ENCODE data around the gene GALNT18. TPM values are rescaled to one million over a fixed set of nuclear protein-coding genes. Genes with fewer than 3 reads are reported as not detected.

GALNT18 gene
- total and polyA plus RNA-seq, 4 donors: 2.1 to 11.0 (median 3.8) TPM

GRCh38 chr11:11382858-11383532 is 238.8 kb downstream of the GALNT18 start:
- no peak for TF ChIP-seq MAX (IDR thresholded peaks at IDR 0.05)
- no peak for TF ChIP-seq REST (IDR thresholded peaks at IDR 0.05)
- TF ChIP-seq HNF4A (conservative IDR thresholded peaks at IDR 0.05): no peak
- TF ChIP-seq FOXA1 (IDR thresholded peaks at IDR 0.05): no peak
- no peak for TF ChIP-seq ATF3 (IDR thresholded peaks at IDR 0.05)
- TF ChIP-seq CTCF (IDR thresholded peaks at IDR 0.05; ENCODE audit: low read depth, low read length, missing input control): no peak
- no peak for TF ChIP-seq TAF1 (conservative IDR thresholded peaks at IDR 0.05)
- no peak for TF ChIP-seq GABPA (IDR thresholded peaks at IDR 0.05 in 1 of 2, conservative IDR thresholded peaks at IDR 0.05 in 1 of 2)
- TF ChIP-seq ZBTB33 (IDR thresholded peaks at IDR 0.05): no peak
- no peak for TF ChIP-seq NR2F2 (IDR thresholded peaks at IDR 0.05)
- no peak for TF ChIP-seq SP1 (IDR thresholded peaks at IDR 0.05)
- TF ChIP-seq YY1 (IDR thresholded peaks at IDR 0.05): no peak
- TF ChIP-seq HNF4G (IDR thresholded peaks at IDR 0.05): no peak
- TF ChIP-seq EGR1 (IDR thresholded peaks at IDR 0.05; ENCODE audit: low read depth in 2 of 2): no peak
- no peak for TF ChIP-seq RXRA (IDR thresholded peaks at IDR 0.05)
- TF ChIP-seq JUND (IDR thresholded peaks at IDR 0.05): no peak
- no peak for TF ChIP-seq FOXA2 (IDR thresholded peaks at IDR 0.05)
- DNase-seq (ENCODE audit: low spot score): peak; percentile 26
- no peaks in the 10 kb centered on the region for H3K27me3 ChIP-seq (ENCODE audit: control insufficient read depth in 4 of 4, insufficient read depth in 4 of 4, low read length in 3 of 4)
- H3K36me3 ChIP-seq (ENCODE audit: control insufficient read depth in 4 of 4, insufficient read depth in 3 of 4, low read depth in 1 of 4, low read length in 3 of 4): no peaks in the 10 kb centered on the region
- no peaks in the 10 kb centered on the region for H3K9me3 ChIP-seq (ENCODE audit: control insufficient read depth in 4 of 4, low read length in 3 of 4)
- no peak overlapping the region for H3K9ac ChIP-seq (ENCODE audit: low read depth in 1 of 2, low read length in 2 of 2)
- peaks cover 0 to 20% (median 12%) of the 10 kb centered on the region in 4 donors for H3K4me1 ChIP-seq (ENCODE audit: control insufficient read depth in 4 of 4, insufficient read depth in 4 of 4, low read length in 3 of 4)
- no peak overlapping the region for H3K4me3 ChIP-seq (ENCODE audit: low read depth in 1 of 3, low read length in 3 of 3)
- H3K27ac ChIP-seq (ENCODE audit: low read depth in 1 of 2, low read length in 2 of 2): no peak overlapping the region
- 64% methylated on average over 7 of the region's 7 CpGs for WGBS

Data from liver (tissue), 9 donors.